Tongue (tissue), 3 donors: ENCODE measurements around the gene TICAM1. TPM values are rescaled to one million over a fixed set of nuclear protein-coding genes. Genes with fewer than 3 reads are reported as not detected.
A peak's percentile ranks its signal among the peaks of the same experiment; 100 is the strongest.

Source experiments
- DNase-seq: peaks from one replicate; pipeline ENCODE4 v3.0.0-alpha.2; 2015
- small RNA-seq: library from RNA; depleted of rRNA; stranded (forward); fragments of <200 nt; gene quantifications from one replicate; pipeline ENCODE3, GENCODE V24; 2014; ENCODE audit warnings: low replicate concordance
- total RNA-seq: library from RNA; depleted of rRNA; stranded (reverse); fragments of >200 nt; gene quantifications from one replicate; pipeline ENCODE4 v1.2.3, GENCODE V29; 2014

TICAM1 gene
- total RNA-seq, 1 donor from 2014 or later = 3.6 TPM

DNA sequence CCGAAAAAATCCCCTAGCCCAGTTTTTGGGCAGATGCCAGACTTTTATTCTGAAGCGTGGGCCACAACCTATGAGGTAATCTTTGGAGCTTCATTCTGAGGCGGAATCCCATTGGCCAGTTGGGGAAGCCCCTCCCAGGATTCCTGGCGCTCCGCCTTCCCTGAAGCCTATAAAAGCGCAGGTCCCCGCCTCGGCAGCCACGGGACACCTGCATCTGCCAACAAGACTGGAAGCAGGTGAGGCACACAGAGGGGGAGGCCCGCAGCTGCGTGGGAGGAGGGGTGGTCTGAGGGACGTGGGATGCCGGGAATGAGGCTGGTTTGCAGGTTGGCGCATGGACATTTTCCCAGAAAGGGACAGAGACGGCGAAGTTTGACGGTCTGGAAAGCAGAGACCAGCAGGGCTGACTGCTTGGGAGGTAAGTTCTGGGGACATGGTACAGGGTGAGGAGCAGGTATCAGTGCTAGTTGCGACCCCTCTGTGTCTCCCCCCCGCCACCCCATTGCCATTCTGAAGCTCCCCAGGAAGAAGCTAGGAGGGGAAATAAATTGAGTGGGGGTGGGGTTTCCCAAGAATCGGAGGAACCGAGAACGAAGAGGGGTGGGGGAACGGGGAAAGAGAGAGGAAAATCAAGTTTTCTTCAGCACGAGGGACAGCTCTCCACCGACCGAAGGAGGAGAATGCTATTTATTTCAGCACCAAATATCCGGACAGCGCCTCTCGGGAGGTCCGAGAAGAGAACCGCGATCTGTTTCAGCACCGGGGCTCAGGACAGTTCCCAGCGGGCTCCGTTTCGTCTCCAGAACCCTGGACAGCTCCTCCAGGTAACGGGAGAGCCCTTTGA, 62.4 kb downstream of the TICAM1 start:
- DNase-seq = peak; percentile 98

Small RNA genes within 50 kb of the gene (small RNA-seq; reads per million reads assigned to genes)
- gene MIR7-3 = not detected

Other genes with a start within 250 kb of the TICAM1 start
- gene TNFAIP8L1, start 192.2 kb downstream of the TICAM1 start, total RNA-seq = 12.0 TPM
- gene MYDGF, start 161.4 kb downstream of the TICAM1 start, total RNA-seq = 43.9 TPM
- 26.4 TPM for gene DPP9, start 107.9 kb downstream of the TICAM1 start, total RNA-seq
- 56.1 TPM for gene FEM1A, start 40.0 kb downstream of the TICAM1 start, total RNA-seq
- 95.2 TPM for gene PLIN3, start 36.0 kb upstream of the TICAM1 start, total RNA-seq
- gene ARRDC5, start 71.2 kb upstream of the TICAM1 start, total RNA-seq = not detected
- gene UHRF1, start 77.8 kb upstream of the TICAM1 start, total RNA-seq = 24.1 TPM
- gene KDM4B, start 137.4 kb upstream of the TICAM1 start, total RNA-seq = 28.1 TPM